Left lobe of liver (tissue), 2 donors: ENCODE data around the gene KLC3. TPM values are rescaled to one million over a fixed set of nuclear protein-coding genes. Genes with fewer than 3 reads are reported as not detected.

ENCODE experiments used
- ATAC-seq: fragments of 200-7000 bp; cut with Tn5 transposase; one replicate; pipeline ENCODE4 v1.9.1; 2020; ENCODE audit warnings: mild to moderate bottlenecking, moderate library complexity
- DNase-seq: peaks from one replicate; pipeline ENCODE4 v3.0.0-alpha.2; 2020; ENCODE audit warnings: low spot score
- total RNA-seq: library from RNA; stranded (reverse); gene quantifications from one replicate; pipeline ENCODE4 v1.2.1, GENCODE V29; 2021
- donor health status: DM: no; HTN: no; CAD: no; lungs with moderate emphysema.
- donor health status: DM: no; HTN: yes; CAD: no.

The KLC3 gene
- total RNA-seq, 1 donor from 2014 or later, result not detected

DNA sequence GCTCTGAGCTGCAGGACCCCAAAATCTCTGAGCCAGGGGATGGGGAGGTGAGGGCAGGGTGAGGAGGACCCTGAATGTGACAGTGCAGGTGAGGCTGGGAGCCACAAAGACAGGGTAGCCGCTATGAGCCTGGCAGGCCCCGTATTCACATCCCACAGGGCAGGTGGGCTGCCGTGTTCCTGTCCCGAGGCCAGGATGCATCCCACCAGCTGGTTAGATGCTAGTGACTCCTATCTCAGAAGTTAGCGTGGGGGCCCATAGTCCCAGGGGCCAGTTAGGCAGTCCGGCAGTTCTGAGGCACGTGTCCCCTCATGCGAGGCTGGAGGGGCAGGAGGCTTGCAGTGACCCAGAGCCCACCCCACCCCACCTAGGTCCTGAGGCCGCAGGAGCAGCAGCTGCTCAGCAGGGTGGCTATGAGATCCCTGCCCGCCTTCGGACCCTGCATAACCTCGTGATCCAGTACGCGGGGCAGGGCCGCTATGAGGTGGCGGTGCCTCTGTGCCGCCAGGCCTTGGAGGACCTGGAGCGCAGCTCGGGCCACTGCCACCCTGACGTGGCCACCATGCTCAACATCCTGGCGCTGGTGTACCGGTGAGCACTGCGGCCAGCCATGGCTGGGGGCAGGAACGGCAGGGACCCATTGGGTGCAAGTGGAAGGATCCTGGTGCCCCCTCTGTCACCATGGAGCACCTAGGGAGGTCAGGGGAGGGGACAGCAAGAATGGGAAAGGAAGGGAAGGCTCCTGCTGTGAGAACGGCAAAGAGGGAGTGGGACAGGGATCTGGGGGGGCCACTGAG lies 7.2 kb downstream of the KLC3 start:
- DNase-seq (no peak), ATAC-seq (peak; percentile 8)

DNA sequence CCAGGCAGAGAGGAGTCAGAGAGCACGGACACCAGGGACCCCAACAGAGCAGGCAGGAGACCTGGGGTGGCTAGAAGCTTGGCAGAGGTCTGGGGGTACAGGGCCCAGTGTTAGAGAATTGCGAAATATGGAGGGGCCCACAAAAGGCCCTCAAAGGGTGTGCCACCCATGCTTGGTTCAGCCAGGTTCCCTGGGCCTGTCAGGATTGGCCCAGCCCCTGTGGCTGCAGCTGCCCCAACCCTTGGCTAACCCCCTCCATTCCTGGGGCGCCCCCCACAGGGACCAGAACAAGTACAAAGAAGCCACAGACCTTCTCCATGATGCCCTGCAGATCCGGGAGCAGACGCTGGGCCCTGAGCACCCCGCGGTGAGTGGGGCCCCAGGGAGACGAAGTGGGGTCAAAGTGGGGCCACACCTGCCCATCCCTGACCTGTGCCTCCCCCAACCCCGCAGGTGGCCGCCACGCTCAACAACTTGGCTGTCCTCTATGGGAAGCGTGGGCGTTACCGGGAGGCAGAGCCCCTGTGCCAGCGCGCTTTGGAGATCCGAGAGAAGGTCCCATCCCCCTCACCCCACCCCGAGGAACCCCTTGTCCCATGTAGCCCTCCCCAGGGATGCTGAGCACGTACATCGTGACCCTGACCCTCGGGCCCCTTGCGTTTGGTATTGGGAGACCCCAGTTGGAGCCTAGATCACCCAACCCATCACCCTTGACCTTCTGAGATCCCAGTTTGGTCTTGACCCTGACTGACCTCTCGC lies 8.0 kb downstream of the KLC3 start:
- ATAC-seq (no peak), DNase-seq (no peak)

DNA sequence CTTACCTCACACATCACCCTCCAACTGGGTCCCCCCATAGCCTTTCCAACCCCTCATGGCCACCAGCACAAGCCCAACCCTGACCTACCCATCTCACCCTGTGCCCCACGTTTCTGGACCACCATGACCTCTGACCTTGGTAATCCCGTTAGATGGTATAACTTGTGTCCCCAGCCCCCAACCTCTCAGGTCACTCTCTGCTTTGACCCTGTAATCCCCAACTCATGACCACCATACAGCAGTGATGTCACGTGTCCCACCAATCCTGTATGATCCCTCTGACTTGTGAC lies 8.5 kb downstream of the KLC3 start:
- DNase-seq (no peak), ATAC-seq (no peak)

DNA sequence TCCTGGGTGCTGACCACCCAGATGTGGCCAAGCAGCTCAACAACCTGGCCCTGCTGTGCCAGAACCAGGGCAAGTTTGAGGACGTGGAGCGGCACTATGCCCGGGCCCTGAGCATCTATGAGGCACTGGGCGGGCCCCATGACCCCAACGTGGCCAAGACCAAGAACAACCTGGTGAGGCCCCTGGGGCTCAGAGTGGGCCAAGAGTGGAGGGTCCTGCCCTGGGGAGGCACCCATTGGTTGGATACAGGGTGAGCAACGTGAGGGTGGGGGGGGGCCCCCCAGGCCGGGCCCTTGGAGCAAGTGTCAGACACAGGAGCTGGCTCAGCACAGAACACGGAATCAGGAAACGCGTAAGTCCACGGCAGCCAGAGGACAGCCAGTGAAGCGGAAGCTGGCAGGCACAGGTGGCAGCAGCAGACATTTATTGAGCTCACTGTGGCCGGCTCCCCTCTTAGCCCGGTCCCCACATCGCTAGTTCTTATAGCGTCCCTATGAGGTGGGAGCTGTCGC lies 8.9 kb downstream of the KLC3 start:
- ATAC-seq, result no peak
- no peak for DNase-seq

DNA sequence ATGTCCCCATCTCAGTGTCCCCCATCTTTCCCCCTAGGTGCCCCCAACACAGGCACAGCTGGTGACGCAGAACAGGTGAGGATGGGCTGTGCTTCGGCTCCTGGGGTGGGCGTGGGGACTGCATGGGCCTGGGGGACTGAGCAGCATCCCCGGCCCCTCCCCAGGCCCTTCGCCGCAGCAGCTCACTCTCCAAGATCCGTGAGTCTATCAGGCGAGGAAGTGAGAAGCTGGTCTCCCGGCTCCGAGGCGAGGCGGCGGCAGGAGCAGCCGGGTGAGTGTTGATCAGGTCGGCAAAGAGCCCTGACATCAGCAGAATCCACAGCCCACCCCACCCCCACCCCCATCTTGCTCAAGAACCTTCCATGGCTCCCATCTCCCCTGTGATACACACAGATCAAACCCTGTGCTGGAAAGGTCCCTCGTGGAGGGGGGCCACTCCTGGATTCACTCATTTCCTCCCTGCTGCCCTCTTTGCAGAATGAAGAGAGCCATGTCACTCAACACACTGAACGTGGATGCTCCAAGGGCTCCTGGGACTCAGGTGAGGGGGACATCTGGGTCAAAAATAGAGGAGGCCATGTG lies 10.0 kb downstream of the KLC3 start:
- ATAC-seq (no peak), DNase-seq (no peak)

DNA sequence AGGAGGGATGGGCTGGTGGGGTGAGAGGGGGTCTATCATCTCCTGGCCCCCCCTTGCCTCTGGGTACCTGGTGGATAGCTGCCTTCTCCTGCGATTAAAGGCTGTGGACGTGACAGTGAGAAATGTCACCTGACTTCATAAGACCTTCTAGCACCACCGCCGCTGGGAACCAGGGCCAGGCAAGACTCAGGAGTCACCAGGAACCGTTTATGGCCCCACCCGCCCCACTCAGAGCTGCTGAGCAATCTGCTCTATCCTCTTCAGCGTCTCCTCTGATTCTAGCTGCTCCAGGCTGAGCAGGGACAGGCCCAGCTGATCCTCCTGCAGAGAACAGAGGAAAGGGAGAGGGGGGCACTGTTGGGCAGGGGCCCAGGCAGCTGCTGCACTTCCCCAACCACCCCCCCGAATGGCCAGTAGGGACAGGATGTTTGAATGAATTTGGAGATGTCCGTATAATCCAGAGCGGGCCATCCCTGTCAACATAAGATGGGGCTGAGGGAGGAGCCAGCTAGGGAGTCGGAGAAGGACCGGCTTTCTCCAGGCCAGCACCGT lies 10.9 kb downstream of the KLC3 start:
- ATAC-seq (no peak), DNase-seq (no peak)

DNA sequence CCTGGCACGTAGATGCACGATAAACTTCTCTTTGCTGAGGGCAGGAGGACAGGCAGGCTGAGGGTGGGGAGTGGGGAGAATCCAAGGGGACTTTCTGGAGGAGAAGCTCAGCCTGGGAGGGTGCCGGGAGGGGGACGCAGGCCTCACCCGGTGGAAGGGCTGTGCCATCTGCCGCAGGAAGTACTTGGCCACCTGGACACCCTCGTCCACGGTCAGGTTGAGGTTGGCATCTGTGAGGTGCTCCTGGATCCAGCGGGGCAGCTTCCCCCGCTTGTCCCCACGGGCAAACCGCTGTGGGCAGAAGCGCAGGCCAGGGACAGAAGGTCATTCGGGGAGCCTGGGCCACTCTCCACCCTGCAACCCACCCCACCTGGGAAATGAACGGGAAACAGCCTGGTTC lies 11.5 kb downstream of the KLC3 start:
- ATAC-seq (no peak), DNase-seq (no peak)

DNA sequence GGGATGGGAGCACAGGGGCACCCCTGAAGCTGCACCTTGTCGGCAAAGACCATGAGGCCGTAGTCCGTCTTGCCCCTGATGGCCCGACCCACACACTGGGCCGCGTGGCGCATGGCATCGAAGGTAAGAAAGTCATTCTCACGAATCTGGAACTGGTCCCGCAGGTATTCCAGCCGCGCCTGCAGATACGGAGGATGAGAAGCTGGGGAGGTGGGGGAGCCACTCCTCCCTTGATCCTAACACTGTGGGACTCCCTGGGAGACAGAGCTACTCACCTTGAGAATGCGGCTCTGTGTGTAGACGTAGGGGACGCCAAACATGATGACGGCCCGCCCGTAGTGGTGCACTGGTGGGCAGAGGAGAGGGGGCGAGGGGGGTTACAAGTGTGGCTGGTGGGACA lies 11.9 kb downstream of the KLC3 start:
- ATAC-seq, result no peak
- DNase-seq, result no peak

DNA sequence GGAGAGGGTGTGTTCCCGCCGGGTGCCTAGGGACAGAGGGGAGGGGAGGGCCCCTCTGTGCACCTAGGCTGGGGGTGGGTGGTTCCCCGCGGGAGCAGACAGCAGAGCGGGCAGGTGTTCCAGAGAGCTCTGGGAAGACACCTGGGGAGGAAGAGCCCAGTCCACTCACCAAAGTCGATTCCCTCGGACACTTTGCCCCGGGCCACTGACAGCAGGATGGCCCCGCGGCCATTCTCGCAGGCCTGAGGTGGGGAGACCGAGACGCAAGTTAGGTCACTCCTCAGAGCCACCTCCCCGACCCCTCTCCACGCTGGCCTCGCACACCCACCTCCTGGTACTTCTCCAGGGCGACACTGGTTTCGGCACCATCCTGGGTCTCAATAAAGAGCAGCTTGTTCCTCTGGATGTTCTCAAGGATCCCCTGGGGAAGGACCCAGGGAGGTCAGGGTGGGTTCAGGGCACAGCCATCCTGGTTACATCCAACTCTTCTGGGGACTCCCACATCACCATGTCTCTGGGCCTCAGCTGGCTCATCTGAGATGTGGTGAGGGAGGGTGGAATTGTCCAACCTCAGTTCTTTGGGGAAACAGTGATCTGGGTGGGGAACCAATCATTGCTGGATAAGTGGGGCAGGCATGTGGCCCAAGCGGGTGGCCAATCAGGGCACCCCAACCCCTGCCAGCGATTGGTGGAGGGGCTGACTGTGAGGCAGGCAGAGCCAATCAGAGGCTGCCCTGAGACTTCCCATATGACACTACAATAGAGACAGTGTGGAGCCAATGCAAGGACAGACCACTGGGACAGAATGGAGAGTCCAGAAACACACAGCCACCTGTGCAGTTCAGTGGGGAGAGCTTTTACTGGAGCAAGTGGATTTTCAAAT lies 12.6 kb downstream of the KLC3 start:
- no peak for ATAC-seq

DNA sequence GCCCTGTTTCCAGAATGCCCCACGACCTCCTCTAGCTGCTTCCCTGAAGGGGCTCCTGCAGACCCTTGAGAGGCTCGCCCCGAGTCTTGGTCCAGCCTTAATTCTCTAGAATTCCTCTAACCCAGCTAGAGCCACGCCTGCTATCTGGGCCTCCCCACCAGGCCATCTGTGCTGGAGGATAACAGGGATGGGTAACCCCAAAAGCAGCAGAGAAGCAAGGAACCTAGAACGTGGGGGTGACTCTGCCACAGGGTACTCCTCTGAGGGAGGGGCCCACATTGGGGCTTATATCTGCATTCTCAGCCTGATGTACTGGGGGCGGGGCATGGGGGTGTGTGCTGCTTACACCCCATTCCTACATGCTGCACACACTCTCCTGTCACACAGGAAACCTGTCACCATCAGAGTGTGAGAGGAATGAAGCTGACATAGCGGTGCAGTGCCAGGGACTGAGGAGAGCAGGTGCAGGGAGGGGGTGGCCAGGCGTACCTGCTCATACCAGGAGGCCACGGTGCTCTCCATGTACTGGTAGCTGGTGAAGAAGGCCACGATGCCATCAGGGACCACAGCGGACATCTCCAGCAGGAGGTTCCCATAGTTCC lies 13.8 kb downstream of the KLC3 start:
- DNase-seq (no peak), ATAC-seq (no peak)

More for the DNA sequence above, 12.6 kb downstream of the KLC3 start:
- DNase-seq, result no peak

DNA sequence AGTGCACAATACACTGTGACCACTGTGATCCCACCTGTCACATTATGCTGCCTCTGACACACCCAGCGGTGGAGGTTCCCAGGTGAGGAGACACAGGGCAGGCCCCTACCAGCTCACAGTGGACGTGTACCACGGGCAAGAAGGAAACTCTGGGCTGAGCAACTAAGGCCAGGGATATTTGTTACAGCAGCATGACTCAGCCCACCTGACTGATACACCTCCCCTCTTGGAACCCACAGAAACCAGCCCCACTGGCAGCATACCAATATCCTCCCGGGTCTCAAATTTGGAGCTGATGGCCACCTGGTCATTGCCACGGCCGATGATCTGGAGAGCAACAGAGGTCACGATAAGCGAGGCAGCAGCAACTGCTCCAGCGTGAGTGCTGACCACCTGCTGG lies 14.9 kb downstream of the KLC3 start:
- no peak for DNase-seq
- ATAC-seq, result no peak

DNA sequence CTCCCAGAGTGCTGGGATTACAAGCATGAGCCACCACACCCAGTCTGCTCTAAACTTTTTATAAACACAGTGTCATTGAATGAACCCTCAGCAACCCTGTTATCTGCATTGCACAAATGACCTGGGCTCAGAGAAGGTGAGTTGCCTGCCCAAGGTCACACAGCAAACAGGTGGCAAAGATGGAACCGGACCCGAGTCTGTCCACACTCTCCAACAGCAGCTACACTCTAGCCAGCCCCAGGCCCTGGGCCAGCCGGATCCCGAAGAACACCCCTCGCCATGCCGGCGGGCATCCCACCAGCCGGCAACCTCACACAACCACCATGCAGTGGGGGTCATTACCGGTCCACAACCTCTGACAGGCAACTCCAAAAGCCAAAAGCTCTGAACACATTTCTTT lies 15.4 kb downstream of the KLC3 start:
- DNase-seq (no peak), ATAC-seq (no peak)

DNA sequence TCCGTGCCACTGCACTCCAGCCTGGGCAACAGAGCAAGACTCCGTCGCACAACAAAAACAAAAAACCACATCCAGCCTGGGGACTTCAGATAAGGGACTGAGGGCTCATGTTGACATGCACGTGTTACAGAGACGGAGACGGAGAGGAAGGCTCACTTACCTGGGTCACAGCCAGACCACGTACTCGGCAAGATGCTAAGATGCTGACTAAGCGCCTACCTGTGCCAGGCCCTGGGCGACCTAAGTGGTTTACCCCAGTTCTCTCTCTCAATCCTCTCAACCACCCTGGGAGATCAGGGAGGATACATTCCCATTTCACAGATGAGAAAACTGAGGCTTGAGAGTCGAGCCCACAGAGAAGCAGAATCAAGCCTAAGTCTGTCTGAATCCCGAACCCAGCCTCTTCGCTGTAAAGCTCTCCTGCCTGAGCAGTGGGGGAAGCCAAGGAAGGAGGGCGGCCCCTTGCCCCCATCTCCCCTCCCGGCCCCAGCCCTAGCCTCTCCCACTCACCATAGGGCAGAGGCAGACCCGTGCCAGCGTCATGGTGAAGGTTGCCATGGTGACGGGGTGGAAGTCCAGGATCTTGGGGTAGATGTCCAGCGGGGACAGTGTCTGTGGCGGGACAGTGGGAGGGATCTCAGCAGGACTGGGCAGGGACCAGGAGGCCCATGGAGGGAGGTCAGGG lies 16.4 kb downstream of the KLC3 start:
- ATAC-seq (peak; percentile 27), DNase-seq (no peak)

DNA sequence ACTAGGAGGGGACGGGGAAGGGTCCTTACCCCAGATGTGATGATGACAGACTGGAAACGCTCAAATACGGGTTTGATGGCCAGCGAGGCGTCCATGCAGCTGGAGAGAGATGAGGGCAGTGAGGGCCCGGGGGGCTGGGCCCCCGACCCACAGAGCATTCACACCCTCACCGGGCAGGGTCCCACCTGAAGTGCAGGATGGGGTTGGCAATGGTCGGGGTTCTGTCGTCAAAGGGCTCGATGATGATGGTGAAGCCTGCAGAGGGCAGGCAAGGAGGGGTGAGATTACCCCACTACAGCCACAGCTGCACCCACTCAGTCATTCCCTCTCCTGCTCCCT lies 16.9 kb downstream of the KLC3 start:
- ATAC-seq (no peak), DNase-seq (no peak)

DNA sequence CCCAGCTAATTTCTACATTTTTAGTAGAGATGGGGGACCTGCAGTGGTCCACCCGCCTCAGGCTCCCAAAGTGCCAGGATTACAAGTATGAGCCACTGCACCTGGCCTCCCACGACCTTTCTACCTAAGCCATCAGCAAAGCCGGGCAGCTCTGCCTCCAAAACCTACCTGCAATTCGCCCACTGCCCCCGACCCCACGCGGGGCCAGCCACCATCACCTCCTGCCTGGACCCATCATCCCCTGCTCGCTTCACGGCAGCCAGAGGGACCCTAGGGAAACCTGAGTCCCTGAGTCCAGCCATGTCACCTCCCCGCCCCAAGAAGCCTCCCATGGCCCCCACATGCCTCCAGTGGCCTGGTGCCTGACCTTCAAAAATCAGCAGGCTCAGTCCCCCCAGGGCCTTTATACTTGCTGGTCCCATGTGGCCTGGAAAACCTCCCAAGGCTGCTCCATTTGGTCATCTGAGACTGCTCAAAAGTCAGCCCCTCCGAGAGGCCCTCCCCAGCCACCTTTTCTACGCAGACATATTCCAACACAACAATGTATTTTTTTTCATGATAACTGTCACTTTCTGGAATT lies 17.8 kb downstream of the KLC3 start:
- no peak for ATAC-seq
- DNase-seq, result no peak

DNA sequence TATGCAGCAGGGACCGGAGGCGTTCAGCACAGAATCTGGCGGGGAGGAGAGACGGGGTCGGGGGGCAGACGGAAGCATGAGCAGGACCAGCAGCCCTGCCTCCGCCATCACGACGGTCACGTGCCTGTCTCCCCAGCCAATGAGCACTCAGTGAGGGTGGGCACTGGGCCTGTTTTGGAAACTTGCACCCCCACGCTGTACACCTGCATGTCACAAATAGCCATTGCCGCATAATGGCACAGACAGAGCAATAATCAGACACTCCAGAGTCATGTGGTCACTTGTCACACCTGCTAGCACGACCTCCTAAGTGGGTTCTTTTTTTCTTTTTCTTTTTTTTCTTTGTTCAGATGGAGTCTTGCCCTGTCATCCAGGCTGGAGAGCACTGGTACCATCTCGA lies 21.1 kb downstream of the KLC3 start:
- ATAC-seq (no peak), DNase-seq (no peak)

DNA sequence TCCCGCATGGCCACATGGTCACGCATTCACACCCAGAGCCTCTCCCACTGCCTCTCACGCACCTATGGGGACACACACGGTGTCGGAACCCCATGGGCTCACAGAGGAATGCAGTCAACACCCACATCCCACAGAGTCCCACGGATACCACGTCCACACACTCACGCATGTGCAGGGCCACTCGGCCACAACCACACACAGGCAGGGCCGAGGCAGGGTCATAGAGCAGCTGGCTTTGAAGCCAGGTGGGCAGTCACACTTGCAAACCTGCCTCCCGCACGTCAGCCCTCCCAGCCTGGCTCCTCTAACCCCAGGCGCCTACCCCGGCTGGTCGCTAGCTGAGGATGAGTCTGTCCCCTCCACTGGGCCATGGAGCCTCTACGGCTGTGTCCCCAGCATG lies 21.7 kb downstream of the KLC3 start:
- no peak for DNase-seq

DNA sequence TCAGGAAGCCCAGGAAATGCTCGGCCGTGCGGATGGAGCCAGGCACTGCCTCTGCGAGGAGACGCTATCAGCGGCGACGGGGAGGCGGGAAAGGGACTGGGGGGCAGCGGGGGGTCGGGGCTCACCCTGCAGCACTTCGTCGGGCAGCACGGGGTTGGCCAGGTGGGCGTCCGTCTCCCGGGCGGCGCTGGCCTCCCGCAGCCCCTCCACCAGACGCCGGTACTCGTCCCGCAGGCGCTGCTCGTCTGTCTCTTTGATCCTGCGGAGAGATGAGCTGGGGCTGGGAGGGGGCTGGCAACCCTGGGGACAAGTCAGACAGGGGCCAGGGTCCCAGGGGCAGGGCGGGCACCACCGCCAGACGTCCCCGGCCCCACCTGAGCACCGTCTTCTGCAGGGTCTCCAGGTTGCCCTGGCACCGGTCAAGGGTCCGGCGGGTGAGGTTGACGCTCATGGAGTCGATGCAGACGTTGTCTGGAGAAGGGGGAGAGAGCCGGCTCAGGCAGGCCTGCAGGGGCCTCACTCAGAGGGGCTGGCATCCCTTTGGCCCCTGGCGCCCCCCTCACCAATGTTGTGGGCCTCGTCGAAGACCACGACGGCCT lies 23.4 kb downstream of the KLC3 start:
- DNase-seq (no peak), ATAC-seq (no peak)

More for the DNA sequence above, 21.7 kb downstream of the KLC3 start:
- no peak for ATAC-seq

DNA sequence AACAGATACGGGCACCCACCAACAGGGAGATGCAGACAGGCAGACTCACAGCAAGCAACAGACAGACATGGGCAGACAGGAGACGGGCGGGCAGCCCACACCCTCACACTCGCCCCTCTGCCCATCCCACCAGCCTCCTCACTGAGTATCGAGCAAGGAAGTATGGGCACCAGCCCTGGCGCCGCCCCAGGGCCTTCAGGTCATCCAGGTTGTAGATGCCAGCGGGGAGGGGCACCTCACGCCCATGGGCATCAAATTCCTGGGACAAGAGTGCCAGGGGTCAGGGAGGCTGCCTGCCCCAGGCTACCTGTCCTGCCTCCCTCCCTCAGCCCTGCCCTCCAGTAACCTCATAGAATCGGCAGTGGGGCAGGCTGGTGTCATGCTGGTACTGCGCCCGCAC lies 24.1 kb downstream of the KLC3 start:
- DNase-seq, result no peak

More for the DNA sequence above, 24.1 kb downstream of the KLC3 start:
- ATAC-seq, result no peak
